Spleen (tissue), 11 donors: Measurements from ENCODE around the gene CAPG. TPM values are rescaled to one million over a fixed set of nuclear protein-coding genes. Genes with fewer than 3 reads are reported as not detected.

Experiments used
- DNase-seq: peaks from one replicate; pipeline ENCODE4 v3.0.0-alpha.2; 2020
- H3K27ac ChIP-seq, 8 donors: fragments of 200-600 bp; sonication (generic) in 7 of 8; 1 replicate in 4 of 8; 2 replicates in 4 of 8; pipeline versions ENCODE4 v1.5.0 to v1.8.0; 2016 to 2021; ENCODE audit warnings: inconsistent platforms in 4 of 8, mild to moderate bottlenecking in 4 of 8, moderate library complexity in 1 of 8
- H3K27me3 ChIP-seq, 7 donors: fragments of 200-600 bp; sonication (generic) in 6 of 7; replicated peaks in 1 of 7; 1 replicate in 4 of 7; 2 replicates in 3 of 7; pipeline versions ENCODE4 v1.5.0 to v1.8.0; 2016 to 2021; ENCODE audit warnings: inconsistent platforms in 3 of 7, mild to moderate bottlenecking in 1 of 7
- H3K36me3 ChIP-seq, 6 donors: fragments of 200-600 bp; sonication (generic) in 5 of 6; 1 replicate in 4 of 6; 2 replicates in 2 of 6; pipeline versions ENCODE4 v1.5.0 to v1.8.0; 2016 to 2021; ENCODE audit warnings: inconsistent platforms in 2 of 6
- H3K4me1 ChIP-seq, 6 donors: fragments of 200-600 bp; sonication (generic) in 5 of 6; 1 replicate in 3 of 6; 2 replicates in 3 of 6; pipeline versions ENCODE4 v1.5.0 to v1.8.0; 2016 to 2021; ENCODE audit warnings: inconsistent platforms in 3 of 6
- H3K4me3 ChIP-seq, 8 donors: fragments of 200-600 bp; sonication (generic) in 7 of 8; 1 replicate in 4 of 8; 2 replicates in 4 of 8; pipeline versions ENCODE4 v1.5.0 to v1.8.0; 2016 to 2021; ENCODE audit warnings: inconsistent platforms in 4 of 8, mild to moderate bottlenecking in 4 of 8, moderate library complexity in 2 of 8
- H3K9me3 ChIP-seq, 8 donors: fragments of 200-600 bp; sonication (generic) in 7 of 8; 1 replicate in 4 of 8; 2 replicates in 4 of 8; pipeline versions ENCODE4 v1.5.0 to v1.8.0; 2016 to 2021; ENCODE audit warnings: inconsistent platforms in 4 of 8
- CTCF ChIP-seq, 11 experiments: fragments of 200-600 bp in 7 of 11; fragments of 450-650 bp in 4 of 11; sonication (generic) in 4 of 11; IDR thresholded peaks in 8 of 11; conservative IDR thresholded peaks in 3 of 11; 1 replicate in 7 of 11; 2 replicates in 4 of 11; pipeline versions ENCODE4 v1.4.0 to v1.8.0; 2016 to 2021; ENCODE audit warnings: antibody characterized with exemption in 11 of 11, inconsistent platforms in 4 of 11, mild to moderate bottlenecking in 1 of 11
- POLR2A ChIP-seq, 3 donors: fragments of 450-650 bp; IDR thresholded peaks; one replicate each; pipeline ENCODE4 v1.5.1; 2017; ENCODE audit warnings: antibody characterized with exemption in 3 of 3, mild to moderate bottlenecking in 1 of 3
- POLR2AphosphoS5 ChIP-seq, 3 donors: sonication (generic); formaldehyde crosslinking; IDR thresholded peaks; one replicate each; pipeline ENCODE4 v1.5.1; 2017; ENCODE audit warnings: antibody characterized with exemption in 3 of 3
- WGBS, 5 donors: extraction: QIAGEN DNeasy Blood & Tissue Kit in 3 of 5; methylation state at CpG; one replicate each; pipeline versions ENCODE4 v1.1.5 to v1.1.7; 2013 to 2018; 5-methylcytosine and 5-hydroxymethylcytosine counted together
- intact Hi-C: fragments of 100-400 bp; cut with DNase I; formaldehyde crosslinking; loops from one replicate; pipeline ENCODE4 v1.15.0; 2023; ENCODE audit warnings: low total_unique reads
- polyA plus RNA-seq, 3 donors: library from polyadenylated mRNA; stranded (reverse); fragments of 200-250 nt; gene quantifications; one replicate each; pipeline ENCODE4 v1.2.1, GENCODE V29; 2013
- total RNA-seq, 7 donors: library from RNA; depleted of rRNA in 3 of 7; stranded (reverse); fragments of >200 nt in 3 of 7; fragmentation: NEBNext Ultra II Directional in 4 of 7; extraction: Animal tissue kit (Norgen Biotek cat#: 25700) in 4 of 7; gene quantifications; one replicate each; pipeline versions ENCODE4 v1.1.0 to v1.2.1, GENCODE V29; 2016 to 2021
- donor health status: healthy with polysubstance abuse.
- donor health status: DM: no; HTN: no; CAD: no; lungs with moderate emphysema.
- donor health status: DM: no; HTN: no; CAD: no.
- donor health status: Bipolar disorder and iron deficiency.
- donor health status: healthy.
- donor health status: DM: no; HTN: no; CAD: no.
- donor health status: DM: yes; HTN: yes; CAD: no.

The CAPG gene
- total and polyA plus RNA-seq, 10 donors: 31.1 to 196 (median 59.0) TPM

DNA sequence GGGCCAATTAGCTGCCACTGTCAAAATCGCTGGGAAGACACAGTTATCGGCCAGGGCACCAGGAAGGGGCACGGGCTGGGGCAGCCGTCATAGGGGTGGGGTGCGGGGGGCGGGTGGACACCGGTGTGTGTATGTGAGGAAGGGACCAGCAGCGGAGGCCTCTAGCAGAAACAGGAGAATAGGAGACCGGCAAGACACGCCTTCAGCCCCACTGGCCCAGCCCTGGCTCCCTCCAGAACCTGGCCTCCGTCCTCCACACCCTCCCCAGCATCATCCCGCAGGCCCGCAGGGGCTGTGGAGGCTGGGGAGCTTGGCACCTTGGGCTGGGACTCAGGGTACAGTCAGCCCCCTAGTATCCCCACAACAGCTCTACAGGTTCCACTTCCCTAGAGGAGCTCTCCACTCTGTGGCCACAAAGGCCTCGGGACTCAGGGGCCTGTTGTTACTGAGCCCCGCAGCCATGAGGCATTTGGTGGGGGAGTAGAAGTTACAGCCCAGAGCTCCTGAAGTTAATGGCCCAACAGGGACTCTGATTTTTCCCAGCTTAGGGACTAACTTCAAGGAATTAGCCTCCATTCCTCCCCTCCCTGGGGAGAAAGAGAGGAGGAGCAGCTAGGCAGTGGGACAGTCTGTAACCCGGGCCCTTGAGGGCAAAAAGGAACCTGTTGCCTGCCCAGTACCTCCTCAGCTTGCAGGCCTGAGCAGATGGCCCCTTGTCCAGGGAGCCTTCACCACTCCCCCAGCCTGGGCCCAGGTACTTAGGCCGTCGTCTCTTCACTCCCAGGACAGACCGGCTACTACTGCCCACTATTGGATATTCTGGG lies 28.2 kb upstream of the CAPG start:
- H3K27me3 ChIP-seq: no peaks in the 10 kb centered on the region
- TF ChIP-seq POLR2AphosphoS5 (IDR thresholded peaks at IDR 0.05) (peak in 1 of 3 donors; percentile 10), CTCF (IDR thresholded peaks at IDR 0.05 in 8 of 11, conservative IDR thresholded peaks at IDR 0.05 in 3 of 11) (no peak)
- WGBS, 5 donors: 37 to 46% (median 42%) methylated on average over 16 to 19 of the region's 19 CpGs
- peaks cover 14 to 66% (median 44%) of the 10 kb centered on the region in 6 donors for H3K4me1 ChIP-seq
- no peaks in the 10 kb centered on the region for H3K9me3 ChIP-seq
- H3K27ac ChIP-seq: peak overlapping the region; percentile 87 to 98 (median 96)
- peak overlapping the region; percentile 7 to 74 (median 44) for H3K4me3 ChIP-seq
- peak; percentile 86 for DNase-seq
- no peaks in the 10 kb centered on the region for H3K36me3 ChIP-seq
- intact Hi-C loops: no loop called here

DNA sequence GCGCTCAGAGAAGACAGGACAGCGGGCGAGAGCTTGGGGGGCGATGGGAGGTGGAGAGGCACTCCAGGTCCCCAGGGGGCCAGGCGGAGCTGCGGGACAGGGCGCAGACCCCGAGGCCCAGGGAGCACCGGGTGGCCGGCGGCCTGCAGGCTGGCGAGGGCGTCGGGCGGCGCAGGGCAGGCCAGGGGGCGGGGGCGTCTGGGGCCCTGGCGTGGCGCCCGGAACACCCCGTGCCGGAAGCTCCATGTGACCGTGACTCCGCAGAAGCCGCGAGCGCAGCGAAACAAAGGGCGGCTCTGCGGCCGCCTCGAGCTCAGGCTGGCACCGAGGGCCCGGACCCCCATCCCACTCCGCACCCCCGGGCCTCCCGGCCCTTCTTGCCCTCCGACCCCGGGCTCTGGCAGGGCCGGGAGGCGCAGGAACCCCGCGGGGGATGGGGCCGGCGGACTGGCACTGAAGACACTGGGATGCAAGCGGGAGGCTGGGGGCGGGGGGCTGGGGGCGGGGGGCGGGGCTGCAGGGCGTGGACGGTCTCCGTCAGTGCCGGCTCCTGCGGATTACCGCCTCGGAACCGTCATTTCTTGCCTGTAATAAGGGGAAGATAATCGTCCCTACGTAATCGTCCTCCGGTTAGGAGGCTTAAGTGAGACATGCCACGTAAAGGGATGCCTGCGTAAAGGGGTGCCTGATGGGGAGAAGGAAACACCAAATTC lies 27.5 kb upstream of the CAPG start:
- peak overlapping the region; percentile 87 to 98 (median 96) for H3K27ac ChIP-seq
- intact Hi-C loops: no loop called here
- H3K4me1 ChIP-seq: peaks cover 14 to 69% (median 44%) of the 10 kb centered on the region in 6 donors
- no peaks in the 10 kb centered on the region for H3K27me3 ChIP-seq
- no peaks in the 10 kb centered on the region for H3K9me3 ChIP-seq
- DNase-seq: peak; percentile 97
- H3K4me3 ChIP-seq: peak overlapping the region; percentile 7 to 74 (median 44)
- 2 to 6% (median 3%) methylated on average over 16 to 64 of the region's 64 CpGs for WGBS, 5 donors
- peak in 1 of 11 experiments; percentile 18 for TF ChIP-seq CTCF (IDR thresholded peaks at IDR 0.05 in 8 of 11, conservative IDR thresholded peaks at IDR 0.05 in 3 of 11)
- TF ChIP-seq POLR2A (IDR thresholded peaks at IDR 0.05): peak in 2 of 3 donors; percentile 43 to 49
- TF ChIP-seq POLR2AphosphoS5 (IDR thresholded peaks at IDR 0.05): peak; percentile 89 to 96 (median 93)
- no peaks in the 10 kb centered on the region for H3K36me3 ChIP-seq

- no peaks in the 10 kb centered on the region for H3K36me3 ChIP-seq
- peak overlapping the region in 5 of 8 donors; percentile 35 to 74 (median 44) for H3K4me3 ChIP-seq
- peak; percentile 81 for DNase-seq
- H3K4me1 ChIP-seq: peaks cover 14 to 69% (median 44%) of the 10 kb centered on the region in 6 donors
- no peaks in the 10 kb centered on the region for H3K27me3 ChIP-seq
- 51 to 61% (median 55%) methylated on average over 8 to 10 of the region's 10 CpGs for WGBS, 5 donors
- TF ChIP-seq POLR2AphosphoS5 (IDR thresholded peaks at IDR 0.05) (no peak), POLR2A (IDR thresholded peaks at IDR 0.05) (no peak), CTCF (IDR thresholded peaks at IDR 0.05 in 8 of 11, conservative IDR thresholded peaks at IDR 0.05 in 3 of 11) (no peak)
- intact Hi-C loops: no loop called here
- no peaks in the 10 kb centered on the region for H3K9me3 ChIP-seq
- H3K27ac ChIP-seq: peak overlapping the region; percentile 87 to 98 (median 96)
Observed at GRCh38 chr2:85436836-85437487, 26.8 kb upstream of the CAPG start.
